Keratinocyte (primary cell): Measurements from ENCODE around the gene TMEM200B.

Experiments
- EZH2 ChIP-seq: IDR thresholded peaks from one replicate; pipeline ENCODE4 v1.6.1; 2012; ENCODE audit warnings: inconsistent platforms, mild to moderate bottlenecking, low read length, moderate library complexity
- TF ChIP-seq, protein P1 (sequence below), 3 experiments: IDR thresholded peaks in 1 of 3; conservative IDR thresholded peaks in 1 of 3; optimal IDR thresholded peaks in 1 of 3; 2 replicates in 2 of 3; 3 replicates in 1 of 3; pipeline versions ENCODE3 to v1.5.1; 2011; ENCODE audit warnings: low read length in 3 of 3, mild to moderate bottlenecking in 3 of 3, moderate library complexity in 2 of 3, control low read depth in 1 of 3, inconsistent platforms in 1 of 3; ENCODE audit not compliant: insufficient read depth in 2 of 3; ENCODE audit errors: extremely low read depth in 1 of 3

DNA sequence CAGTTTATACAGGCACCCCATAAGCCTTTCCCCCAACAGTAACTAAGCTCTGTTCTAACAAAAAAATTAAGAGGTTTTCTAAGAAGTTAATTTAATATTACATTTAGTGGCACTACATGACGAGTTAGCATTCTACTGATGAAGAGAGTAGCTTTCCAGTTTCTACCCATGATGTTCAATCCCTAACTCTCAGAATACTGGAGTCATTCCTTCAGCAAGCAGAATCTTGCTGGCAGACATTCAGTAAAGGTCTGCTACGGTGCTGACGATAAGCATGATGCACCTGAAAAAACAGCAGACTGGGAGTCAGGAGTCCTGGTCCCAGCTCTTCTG lies 33.5 kb upstream of the TMEM200B start:
- TF ChIP-seq, protein P1, sequence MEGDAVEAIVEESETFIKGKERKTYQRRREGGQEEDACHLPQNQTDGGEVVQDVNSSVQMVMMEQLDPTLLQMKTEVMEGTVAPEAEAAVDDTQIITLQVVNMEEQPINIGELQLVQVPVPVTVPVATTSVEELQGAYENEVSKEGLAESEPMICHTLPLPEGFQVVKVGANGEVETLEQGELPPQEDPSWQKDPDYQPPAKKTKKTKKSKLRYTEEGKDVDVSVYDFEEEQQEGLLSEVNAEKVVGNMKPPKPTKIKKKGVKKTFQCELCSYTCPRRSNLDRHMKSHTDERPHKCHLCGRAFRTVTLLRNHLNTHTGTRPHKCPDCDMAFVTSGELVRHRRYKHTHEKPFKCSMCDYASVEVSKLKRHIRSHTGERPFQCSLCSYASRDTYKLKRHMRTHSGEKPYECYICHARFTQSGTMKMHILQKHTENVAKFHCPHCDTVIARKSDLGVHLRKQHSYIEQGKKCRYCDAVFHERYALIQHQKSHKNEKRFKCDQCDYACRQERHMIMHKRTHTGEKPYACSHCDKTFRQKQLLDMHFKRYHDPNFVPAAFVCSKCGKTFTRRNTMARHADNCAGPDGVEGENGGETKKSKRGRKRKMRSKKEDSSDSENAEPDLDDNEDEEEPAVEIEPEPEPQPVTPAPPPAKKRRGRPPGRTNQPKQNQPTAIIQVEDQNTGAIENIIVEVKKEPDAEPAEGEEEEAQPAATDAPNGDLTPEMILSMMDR (optimal IDR thresholded peaks at IDR 0.05 in 1 of 3, IDR thresholded peaks at IDR 0.05 in 1 of 3, conservative IDR thresholded peaks at IDR 0.05 in 1 of 3; ENCODE audit: extremely low read depth in 1 of 3, insufficient read depth in 2 of 3, low read length in 3 of 3), result no peak
- no peak for TF ChIP-seq EZH2
